ENCODE measurements around the gene PIGB. TPM values are rescaled to one million over a fixed set of nuclear protein-coding genes. Genes with fewer than 3 reads are reported as not detected.

Gene PIGB
- total RNA-seq, 1 experiment from 2014 or later = 5.2 TPM

DNA sequence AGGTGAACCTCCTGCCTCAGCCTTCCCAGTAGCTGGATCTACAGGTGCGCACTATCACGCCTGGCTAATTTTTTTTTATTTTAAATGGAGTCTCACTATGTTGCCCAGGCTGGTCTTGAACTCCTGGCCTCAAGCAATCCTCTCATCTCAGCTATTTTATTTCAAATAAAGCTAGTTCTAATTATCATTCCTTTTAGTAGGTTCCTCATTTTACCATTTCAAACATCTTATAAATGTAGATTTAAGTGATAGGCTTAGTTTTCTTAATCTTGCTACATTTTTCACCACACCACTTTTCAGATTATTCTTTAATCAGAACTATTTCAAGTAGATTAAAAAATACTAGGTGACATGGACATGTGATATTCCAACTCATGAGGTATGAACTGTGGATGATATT is 30.3 kb downstream of the PIGB start:
- no peak for DNase-seq (ENCODE audit: low spot score)
- no peak for ATAC-seq
- Mint-ChIP-seq H3K4me3 (no peak overlapping the region), H3K27me3 (ENCODE audit: low read depth) (no peaks in the 10 kb centered on the region), H3K27ac (no peak overlapping the region), H3K36me3 (no peaks in the 10 kb centered on the region), H3K9me3 (no peaks in the 10 kb centered on the region), H3K4me1 (peaks cover 39% of the 10 kb centered on the region)
- POLR2A ChIA-PET = no interaction called here
- CTCF ChIA-PET = interaction anchor here (1.4 kb wide), 1 partner anchor 86 kb away, joined by 3 read pairs; no protein-coding TSS in a partner anchor
- no peak for TF ChIP-seq KAT7 (CRISPR knock-in tag; IDR thresholded peaks at IDR 0.05; ENCODE audit: borderline replicate concordance)

DNA sequence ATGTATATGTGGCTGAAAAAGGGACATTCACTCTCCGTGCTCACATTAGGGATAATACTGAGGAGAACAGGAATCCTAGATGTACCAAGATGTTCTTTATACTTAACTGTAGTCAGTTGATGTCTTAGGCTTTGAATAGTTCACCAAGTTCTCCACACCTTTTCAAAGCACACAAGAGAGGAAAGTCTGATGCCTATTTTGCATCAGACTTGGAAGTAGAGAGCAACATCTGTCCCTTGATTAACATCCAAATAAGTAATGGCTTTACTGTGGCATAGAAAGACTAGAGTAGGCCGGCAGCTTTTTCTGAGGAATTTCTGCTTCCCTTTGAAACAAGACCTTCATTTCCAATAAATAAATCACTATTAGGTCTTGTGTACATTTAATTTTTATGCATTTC is 34.0 kb downstream of the PIGB start:
- no peak for TF ChIP-seq FOXK1 (CRISPR knock-in tag; IDR thresholded peaks at IDR 0.05)
- no peak for TF ChIP-seq JAZF1 (CRISPR knock-in tag; IDR thresholded peaks at IDR 0.05)
- TF ChIP-seq, protein P1, sequence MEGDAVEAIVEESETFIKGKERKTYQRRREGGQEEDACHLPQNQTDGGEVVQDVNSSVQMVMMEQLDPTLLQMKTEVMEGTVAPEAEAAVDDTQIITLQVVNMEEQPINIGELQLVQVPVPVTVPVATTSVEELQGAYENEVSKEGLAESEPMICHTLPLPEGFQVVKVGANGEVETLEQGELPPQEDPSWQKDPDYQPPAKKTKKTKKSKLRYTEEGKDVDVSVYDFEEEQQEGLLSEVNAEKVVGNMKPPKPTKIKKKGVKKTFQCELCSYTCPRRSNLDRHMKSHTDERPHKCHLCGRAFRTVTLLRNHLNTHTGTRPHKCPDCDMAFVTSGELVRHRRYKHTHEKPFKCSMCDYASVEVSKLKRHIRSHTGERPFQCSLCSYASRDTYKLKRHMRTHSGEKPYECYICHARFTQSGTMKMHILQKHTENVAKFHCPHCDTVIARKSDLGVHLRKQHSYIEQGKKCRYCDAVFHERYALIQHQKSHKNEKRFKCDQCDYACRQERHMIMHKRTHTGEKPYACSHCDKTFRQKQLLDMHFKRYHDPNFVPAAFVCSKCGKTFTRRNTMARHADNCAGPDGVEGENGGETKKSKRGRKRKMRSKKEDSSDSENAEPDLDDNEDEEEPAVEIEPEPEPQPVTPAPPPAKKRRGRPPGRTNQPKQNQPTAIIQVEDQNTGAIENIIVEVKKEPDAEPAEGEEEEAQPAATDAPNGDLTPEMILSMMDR (IDR thresholded peaks at IDR 0.05) = no peak
- no peak for TF ChIP-seq SP1 (CRISPR knock-in tag; conservative IDR thresholded peaks at IDR 0.05)
- TF ChIP-seq, protein P2, sequence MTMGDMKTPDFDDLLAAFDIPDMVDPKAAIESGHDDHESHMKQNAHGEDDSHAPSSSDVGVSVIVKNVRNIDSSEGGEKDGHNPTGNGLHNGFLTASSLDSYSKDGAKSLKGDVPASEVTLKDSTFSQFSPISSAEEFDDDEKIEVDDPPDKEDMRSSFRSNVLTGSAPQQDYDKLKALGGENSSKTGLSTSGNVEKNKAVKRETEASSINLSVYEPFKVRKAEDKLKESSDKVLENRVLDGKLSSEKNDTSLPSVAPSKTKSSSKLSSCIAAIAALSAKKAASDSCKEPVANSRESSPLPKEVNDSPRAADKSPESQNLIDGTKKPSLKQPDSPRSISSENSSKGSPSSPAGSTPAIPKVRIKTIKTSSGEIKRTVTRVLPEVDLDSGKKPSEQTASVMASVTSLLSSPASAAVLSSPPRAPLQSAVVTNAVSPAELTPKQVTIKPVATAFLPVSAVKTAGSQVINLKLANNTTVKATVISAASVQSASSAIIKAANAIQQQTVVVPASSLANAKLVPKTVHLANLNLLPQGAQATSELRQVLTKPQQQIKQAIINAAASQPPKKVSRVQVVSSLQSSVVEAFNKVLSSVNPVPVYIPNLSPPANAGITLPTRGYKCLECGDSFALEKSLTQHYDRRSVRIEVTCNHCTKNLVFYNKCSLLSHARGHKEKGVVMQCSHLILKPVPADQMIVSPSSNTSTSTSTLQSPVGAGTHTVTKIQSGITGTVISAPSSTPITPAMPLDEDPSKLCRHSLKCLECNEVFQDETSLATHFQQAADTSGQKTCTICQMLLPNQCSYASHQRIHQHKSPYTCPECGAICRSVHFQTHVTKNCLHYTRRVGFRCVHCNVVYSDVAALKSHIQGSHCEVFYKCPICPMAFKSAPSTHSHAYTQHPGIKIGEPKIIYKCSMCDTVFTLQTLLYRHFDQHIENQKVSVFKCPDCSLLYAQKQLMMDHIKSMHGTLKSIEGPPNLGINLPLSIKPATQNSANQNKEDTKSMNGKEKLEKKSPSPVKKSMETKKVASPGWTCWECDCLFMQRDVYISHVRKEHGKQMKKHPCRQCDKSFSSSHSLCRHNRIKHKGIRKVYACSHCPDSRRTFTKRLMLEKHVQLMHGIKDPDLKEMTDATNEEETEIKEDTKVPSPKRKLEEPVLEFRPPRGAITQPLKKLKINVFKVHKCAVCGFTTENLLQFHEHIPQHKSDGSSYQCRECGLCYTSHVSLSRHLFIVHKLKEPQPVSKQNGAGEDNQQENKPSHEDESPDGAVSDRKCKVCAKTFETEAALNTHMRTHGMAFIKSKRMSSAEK (CRISPR knock-in tag; IDR thresholded peaks at IDR 0.05; ENCODE audit: borderline replicate concordance) = no peak
- TF ChIP-seq, protein P3, sequence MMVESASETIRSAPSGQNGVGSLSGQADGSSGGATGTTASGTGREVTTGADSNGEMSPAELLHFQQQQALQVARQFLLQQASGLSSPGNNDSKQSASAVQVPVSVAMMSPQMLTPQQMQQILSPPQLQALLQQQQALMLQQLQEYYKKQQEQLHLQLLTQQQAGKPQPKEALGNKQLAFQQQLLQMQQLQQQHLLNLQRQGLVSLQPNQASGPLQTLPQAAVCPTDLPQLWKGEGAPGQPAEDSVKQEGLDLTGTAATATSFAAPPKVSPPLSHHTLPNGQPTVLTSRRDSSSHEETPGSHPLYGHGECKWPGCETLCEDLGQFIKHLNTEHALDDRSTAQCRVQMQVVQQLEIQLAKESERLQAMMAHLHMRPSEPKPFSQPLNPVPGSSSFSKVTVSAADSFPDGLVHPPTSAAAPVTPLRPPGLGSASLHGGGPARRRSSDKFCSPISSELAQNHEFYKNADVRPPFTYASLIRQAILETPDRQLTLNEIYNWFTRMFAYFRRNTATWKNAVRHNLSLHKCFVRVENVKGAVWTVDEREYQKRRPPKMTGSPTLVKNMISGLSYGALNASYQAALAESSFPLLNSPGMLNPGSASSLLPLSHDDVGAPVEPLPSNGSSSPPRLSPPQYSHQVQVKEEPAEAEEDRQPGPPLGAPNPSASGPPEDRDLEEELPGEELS (CRISPR knock-in tag; IDR thresholded peaks at IDR 0.05) = no peak
- Mint-ChIP-seq H3K27me3 (ENCODE audit: low read depth) (no peaks in the 10 kb centered on the region), H3K4me1 (peaks cover 39% of the 10 kb centered on the region), H3K4me3 (no peak overlapping the region), H3K9me3 (no peaks in the 10 kb centered on the region), H3K27ac (peak overlapping the region; percentile 65; the same call in 1 of the 2 replicates), H3K36me3 (no peaks in the 10 kb centered on the region)
- ChIA-PET CTCF (interaction anchor here (0.8 to 1.8 kb wide), 2 partner anchors 55 to 136 kb away, joined by 3 to 8 read pairs; partner anchors contain the start of genes CCPG1 and PIERCE2), POLR2A (no interaction called here)
- ATAC-seq (peak; percentile 80), DNase-seq (ENCODE audit: low spot score) (no peak)

DNA sequence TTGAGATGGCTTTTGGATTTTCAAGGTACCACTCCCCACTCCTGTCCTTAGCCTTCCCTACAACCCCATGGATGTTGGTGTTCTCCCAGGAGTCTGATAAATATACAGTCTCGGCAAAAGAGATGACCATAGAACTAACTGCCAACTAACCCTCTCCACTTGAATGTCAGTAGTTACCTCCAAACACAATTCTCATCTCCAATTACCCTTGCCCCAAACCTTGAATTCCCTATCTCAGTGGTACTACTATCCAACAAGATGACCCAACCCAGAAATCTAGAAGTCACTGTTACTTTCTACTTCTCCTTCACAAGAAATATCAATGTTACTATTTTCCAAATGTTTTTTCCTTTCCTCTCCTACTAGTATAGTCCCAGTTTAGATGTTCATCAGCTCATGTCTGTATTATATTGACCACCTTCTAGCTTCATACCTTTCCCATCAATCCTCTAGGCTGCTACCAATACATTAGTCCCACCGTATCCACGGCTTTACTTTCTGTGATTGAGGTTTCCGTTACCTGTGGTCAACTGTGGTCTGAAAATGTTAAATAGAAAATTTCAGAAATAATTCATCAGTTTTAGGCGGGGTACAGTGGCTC is 38.1 kb downstream of the PIGB start:
- DNase-seq (ENCODE audit: low spot score) = no peak
- H3K27me3 Mint-ChIP-seq (ENCODE audit: low read depth) = no peaks in the 10 kb centered on the region
- ChIA-PET POLR2A (no interaction called here), CTCF (no interaction called here)
- H3K27ac Mint-ChIP-seq = no peak overlapping the region; the same call in 1 of the 2 replicates
- peaks cover 42% of the 10 kb centered on the region for H3K4me1 Mint-ChIP-seq
- TF ChIP-seq ESRRA (CRISPR knock-in tag; IDR thresholded peaks at IDR 0.05; ENCODE audit: borderline replicate concordance) (no peak), NFE2L1 (CRISPR knock-in tag; IDR thresholded peaks at IDR 0.05) (no peak), ZBTB21 (CRISPR knock-in tag; IDR thresholded peaks at IDR 0.05; ENCODE audit: borderline replicate concordance) (no peak), SOX15 (CRISPR knock-in tag; IDR thresholded peaks at IDR 0.05) (no peak), HMGA2 (CRISPR knock-in tag; IDR thresholded peaks at IDR 0.05) (no peak)
- TF ChIP-seq, protein P4, sequence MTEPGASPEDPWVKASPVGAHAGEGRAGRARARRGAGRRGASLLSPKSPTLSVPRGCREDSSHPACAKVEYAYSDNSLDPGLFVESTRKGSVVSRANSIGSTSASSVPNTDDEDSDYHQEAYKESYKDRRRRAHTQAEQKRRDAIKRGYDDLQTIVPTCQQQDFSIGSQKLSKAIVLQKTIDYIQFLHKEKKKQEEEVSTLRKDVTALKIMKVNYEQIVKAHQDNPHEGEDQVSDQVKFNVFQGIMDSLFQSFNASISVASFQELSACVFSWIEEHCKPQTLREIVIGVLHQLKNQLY (CRISPR knock-in tag; IDR thresholded peaks at IDR 0.05) = no peak
- H3K4me3 Mint-ChIP-seq = no peak overlapping the region
- ATAC-seq = no peak
- H3K9me3 Mint-ChIP-seq = no peaks in the 10 kb centered on the region
- no peaks in the 10 kb centered on the region for H3K36me3 Mint-ChIP-seq

Measured in WTC11 (cell line).